Lower leg skin (tissue), 3 donors: Measurements from ENCODE around the gene DENND5A.

ENCODE experiments used
- CTCF ChIP-seq, 3 donors: fragments of 450-650 bp; IDR thresholded peaks; one replicate each; pipeline ENCODE4 v1.5.1; 2016; ENCODE audit warnings: antibody characterized with exemption in 3 of 3, mild to moderate bottlenecking in 3 of 3, moderate library complexity in 2 of 3
- POLR2A ChIP-seq, 2 donors: fragments of 450-650 bp; IDR thresholded peaks; one replicate each; pipeline ENCODE4 v1.6.1; 2016 to 2017; ENCODE audit warnings: antibody characterized with exemption in 2 of 2, mild to moderate bottlenecking in 1 of 2, moderate library complexity in 1 of 2

GRCh38 chr11:9228091-9228490 lies 37.1 kb downstream of the DENND5A start:
- TF ChIP-seq CTCF (IDR thresholded peaks at IDR 0.05), result no peak
- no peak for TF ChIP-seq POLR2A (IDR thresholded peaks at IDR 0.05)
